ENCODE data around the gene LIPE. TPM values are rescaled to one million over a fixed set of nuclear protein-coding genes. Genes with fewer than 3 reads are reported as not detected.

Gene LIPE
- total RNA-seq, 8 experiments from 2014 or later, result 4.2 to 13.5 (median 7.2) TPM

DNA sequence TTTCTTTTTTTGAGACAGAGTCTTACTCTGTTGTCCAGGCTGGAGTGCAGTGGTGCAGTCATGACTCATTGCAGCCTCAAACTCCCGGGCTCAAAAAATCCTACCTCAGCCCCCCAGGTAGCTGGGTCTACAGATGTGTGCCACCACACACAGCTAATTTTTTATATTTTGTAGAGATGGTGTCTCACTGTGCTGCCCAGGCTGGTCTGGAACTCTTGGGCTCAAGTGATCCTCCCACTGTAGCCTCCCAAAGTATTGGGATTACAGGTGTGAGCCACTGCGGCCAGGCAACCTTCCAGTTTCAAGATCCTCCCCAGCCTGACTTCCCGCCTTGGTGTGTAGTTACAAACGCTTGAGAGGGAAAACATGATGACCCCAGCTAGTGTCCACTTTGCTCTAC lies 59.3 kb downstream of the LIPE start:
- Histone ChIP-seq H3K4me3 (no peak overlapping the region), H3K4me1 (replicated peaks in 1 of 2) (peaks cover 4 to 8% of the 10 kb centered on the region in 2 donors), H3K27ac (no peak overlapping the region)
- no peak for ATAC-seq (replicated peaks in 6 of 8)
- in situ Hi-C loops (cut with MboI; ENCODE audit: low pct_unique_long_range_greater_than_20kb in 2 of 9, low sequenced_read_pairs in 9 of 9, unreplicated experiment in 9 of 9), result no loop called here
- 94 to 100% (median 100%) methylated on average over 1 to 4 of the region's 4 CpGs; no CpG with 5 or more reads in 7 of the 10 experiments for WGBS, 10 experiments

DNA sequence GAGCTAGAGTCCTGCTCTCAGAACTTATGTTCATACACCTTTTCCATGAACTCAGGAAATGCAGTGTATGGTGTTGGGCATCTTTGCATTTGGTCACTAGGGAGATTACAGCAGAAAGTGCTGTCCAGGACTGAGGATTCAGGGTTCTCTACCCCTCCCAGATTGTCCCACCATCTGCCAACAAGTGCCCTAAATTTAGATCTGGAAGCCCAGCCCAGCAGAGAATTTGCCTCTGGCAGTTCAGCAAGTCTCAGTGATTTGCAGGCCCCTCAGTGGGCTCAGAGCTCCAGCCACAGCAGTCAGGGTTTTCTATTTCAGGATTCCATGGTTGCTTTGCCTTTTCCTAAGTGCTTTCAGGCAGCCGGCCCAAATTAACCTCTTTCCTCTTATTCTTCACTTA lies 60.5 kb downstream of the LIPE start:
- 0 to 100% (median 73%) methylated on average over 1 of the region's 1 CpG; no CpG with 5 or more reads in 2 of the 10 experiments for WGBS, 10 experiments
- Histone ChIP-seq H3K27ac (no peak overlapping the region), H3K4me1 (replicated peaks in 1 of 2) (peaks cover 4 to 8% of the 10 kb centered on the region in 2 donors), H3K4me3 (no peak overlapping the region)
- peak in 3 of 8 experiments; percentile 45 to 81 (median 58) for ATAC-seq (replicated peaks in 6 of 8)
- in situ Hi-C loops (cut with MboI; ENCODE audit: low pct_unique_long_range_greater_than_20kb in 2 of 9, low sequenced_read_pairs in 9 of 9, unreplicated experiment in 9 of 9), result no loop called here

DNA sequence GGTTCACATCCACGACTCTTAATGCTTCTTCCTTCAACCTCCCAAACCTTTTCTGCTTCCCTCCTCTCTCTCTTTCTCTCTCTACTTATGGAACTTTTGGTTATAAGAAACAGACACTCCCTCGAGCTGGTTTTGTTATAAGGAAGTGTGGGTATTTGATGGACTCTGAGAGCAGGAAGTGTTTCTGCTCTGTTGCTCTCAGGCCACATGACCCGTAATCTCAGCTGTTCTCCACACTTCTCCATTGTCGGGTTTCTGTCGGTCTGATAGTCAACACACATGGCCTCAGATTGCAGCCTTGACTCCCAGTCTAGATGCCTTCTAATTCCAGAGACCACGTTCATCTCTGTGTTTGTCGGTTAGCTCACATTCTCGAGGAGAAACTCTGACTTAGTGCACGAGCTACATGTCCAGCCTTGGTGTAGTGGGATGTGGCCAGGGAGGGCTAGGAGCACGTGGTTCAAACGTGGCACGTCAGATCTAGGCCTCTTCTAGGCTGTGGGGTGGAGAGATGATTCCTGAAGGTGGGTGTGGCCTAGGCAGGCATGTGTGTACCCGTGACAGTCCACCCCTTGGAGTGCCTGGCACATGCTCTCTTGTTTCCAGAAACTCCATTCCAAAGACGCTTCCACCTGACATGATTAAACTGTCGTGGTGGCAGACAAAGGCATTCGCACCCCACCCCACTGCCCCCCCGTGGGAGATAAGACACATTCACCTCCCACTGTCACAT lies 63.4 kb downstream of the LIPE start:
- H3K4me1 ChIP-seq (replicated peaks in 1 of 2), result peaks cover 0 to 5% of the 10 kb centered on the region in 2 donors
- H3K27ac ChIP-seq, result no peak overlapping the region
- WGBS, 10 experiments, result 61 to 97% (median 82%) methylated on average over 2 to 8 of the region's 17 CpGs; no CpG with 5 or more reads in 1 of the 10 experiments
- in situ Hi-C loops (cut with MboI; ENCODE audit: low pct_unique_long_range_greater_than_20kb in 2 of 9, low sequenced_read_pairs in 9 of 9, unreplicated experiment in 9 of 9), result no loop called here
- H3K4me3 ChIP-seq, result no peak overlapping the region
- peak in 1 of 8 experiments; percentile 36 for ATAC-seq (replicated peaks in 6 of 8)

DNA sequence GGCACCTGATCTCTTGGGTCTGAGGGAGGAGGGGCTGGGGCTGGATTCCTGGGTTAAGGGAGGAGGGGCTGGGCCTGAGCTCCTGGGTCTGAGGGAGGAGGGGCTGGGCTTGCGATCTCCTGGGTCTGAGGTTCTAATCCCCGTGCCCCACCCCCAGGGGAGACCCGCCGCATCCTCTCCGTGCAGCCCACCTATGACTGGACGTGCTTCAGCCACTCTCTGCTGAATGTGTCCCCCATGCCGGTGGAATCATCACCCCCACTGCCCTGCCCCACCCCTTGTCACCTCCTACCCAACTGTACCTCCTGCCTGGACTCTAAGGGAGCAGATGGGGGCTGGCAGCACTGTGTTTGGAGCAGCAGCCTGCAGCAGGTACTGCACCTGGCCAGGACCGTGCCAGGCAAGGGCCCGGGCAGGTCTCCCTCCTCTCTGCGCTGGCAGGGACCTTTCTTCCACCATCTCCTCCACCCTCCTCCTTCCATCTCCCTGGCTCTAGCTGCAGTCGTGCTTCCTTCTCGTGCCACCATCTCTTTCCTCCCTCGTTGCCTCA lies 64.2 kb downstream of the LIPE start:
- ATAC-seq (replicated peaks in 6 of 8), result no peak
- Histone ChIP-seq H3K4me3 (no peak overlapping the region), H3K4me1 (replicated peaks in 1 of 2) (peaks cover 0 to 5% of the 10 kb centered on the region in 2 donors), H3K27ac (no peak overlapping the region)
- WGBS, 10 experiments, result 0 to 100% (median 94%) methylated on average over 1 to 6 of the region's 13 CpGs; no CpG with 5 or more reads in 1 of the 10 experiments
- in situ Hi-C loops (cut with MboI; ENCODE audit: low pct_unique_long_range_greater_than_20kb in 2 of 9, low sequenced_read_pairs in 9 of 9, unreplicated experiment in 9 of 9), result no loop called here

DNA sequence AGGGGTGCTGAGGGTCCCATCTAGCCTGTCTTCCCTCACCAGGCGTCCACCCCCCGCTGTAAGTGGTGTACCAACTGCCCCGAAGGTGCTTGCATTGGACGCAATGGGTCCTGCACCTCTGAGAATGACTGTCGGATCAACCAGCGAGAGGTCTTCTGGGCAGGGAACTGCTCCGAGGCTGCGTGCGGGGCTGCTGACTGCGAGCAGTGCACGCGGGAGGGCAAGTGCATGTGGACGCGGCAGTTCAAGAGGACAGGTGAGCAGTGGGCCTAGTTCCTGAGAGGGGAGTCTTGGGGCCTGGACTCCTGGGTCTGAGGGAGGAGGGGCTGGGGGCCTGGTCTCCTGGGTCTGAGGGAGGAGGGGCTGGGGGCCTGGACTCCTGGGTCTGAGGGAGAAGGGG lies 64.8 kb downstream of the LIPE start:
- ATAC-seq (replicated peaks in 6 of 8), result no peak
- WGBS, 10 experiments, result 67 to 90% (median 90%) methylated on average over 2 to 4 of the region's 14 CpGs; no CpG with 5 or more reads in 7 of the 10 experiments

DNA sequence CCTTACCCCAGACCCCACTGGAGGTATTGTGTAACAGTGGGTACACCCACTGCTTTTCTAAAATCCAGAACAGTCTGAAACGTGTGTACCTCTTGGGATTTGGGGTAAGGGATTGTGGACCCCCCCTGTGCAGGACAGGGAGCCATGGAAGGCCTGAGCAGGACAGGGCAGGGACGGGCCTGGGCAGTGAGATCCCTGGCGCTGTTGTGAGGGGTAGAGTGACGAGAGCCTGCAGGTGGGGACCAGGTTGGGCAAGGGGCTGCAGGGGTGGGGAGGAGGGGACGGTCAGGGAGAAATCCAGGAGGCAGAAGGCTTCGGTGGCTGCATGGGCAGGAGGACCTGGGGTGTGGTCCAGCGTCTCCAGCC lies 65.7 kb downstream of the LIPE start:
- no peak for ATAC-seq (replicated peaks in 6 of 8)
- in situ Hi-C loops (cut with MboI; ENCODE audit: low pct_unique_long_range_greater_than_20kb in 2 of 9, low sequenced_read_pairs in 9 of 9, unreplicated experiment in 9 of 9), result no loop called here

More for the DNA sequence above, 64.8 kb downstream of the LIPE start:
- peaks cover 0 to 5% of the 10 kb centered on the region in 2 donors for H3K4me1 ChIP-seq (replicated peaks in 1 of 2)
- H3K4me3 ChIP-seq, result no peak overlapping the region
- in situ Hi-C loops (cut with MboI; ENCODE audit: low pct_unique_long_range_greater_than_20kb in 2 of 9, low sequenced_read_pairs in 9 of 9, unreplicated experiment in 9 of 9), result no loop called here
- no peak overlapping the region for H3K27ac ChIP-seq

DNA sequence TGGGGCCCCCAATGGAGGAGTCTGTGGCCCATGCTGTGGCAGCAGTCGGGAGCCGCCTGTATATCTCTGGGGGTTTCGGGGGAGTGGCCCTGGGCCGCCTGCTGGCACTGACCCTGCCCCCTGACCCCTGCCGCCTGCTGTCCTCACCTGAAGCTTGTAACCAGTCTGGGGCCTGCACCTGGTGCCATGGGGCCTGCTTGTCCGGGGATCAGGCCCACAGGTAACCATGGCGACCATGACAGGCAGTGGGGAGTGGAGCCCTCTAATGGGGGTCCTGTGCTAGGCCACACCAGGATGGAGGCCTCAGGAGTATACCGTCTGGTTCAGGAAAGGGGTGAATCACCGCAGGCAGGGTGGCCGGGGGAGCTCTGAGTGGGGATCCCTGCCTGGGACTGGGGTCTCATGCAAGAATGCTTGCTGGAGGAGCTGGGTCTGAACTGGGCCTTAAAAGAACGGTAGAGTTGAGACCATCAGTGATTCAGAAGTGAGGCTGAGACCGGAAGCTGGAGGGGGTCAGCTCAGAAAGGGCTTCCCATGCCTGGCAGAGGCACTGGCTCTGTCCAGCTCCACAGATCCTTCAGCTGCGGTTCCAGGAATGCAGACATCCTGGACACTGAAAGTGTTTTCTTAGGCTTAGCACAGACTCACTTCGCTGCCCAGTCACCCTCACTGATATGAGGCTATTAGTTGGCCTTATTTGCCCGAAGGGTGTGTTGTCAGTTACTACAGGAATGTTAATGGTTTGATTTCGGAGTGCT lies 66.2 kb downstream of the LIPE start:
- WGBS, 10 experiments, result 78 to 100% (median 89%) methylated on average over 1 to 9 of the region's 16 CpGs; no CpG with 5 or more reads in 2 of the 10 experiments
- in situ Hi-C loops (cut with MboI; ENCODE audit: low pct_unique_long_range_greater_than_20kb in 2 of 9, low sequenced_read_pairs in 9 of 9, unreplicated experiment in 9 of 9), result no loop called here
- Histone ChIP-seq H3K4me1 (replicated peaks in 1 of 2) (peaks cover 0 to 5% of the 10 kb centered on the region in 2 donors), H3K27ac (no peak overlapping the region), H3K4me3 (no peak overlapping the region)
- peak in 2 of 8 experiments; percentile 24 to 61 for ATAC-seq (replicated peaks in 6 of 8)

More for the DNA sequence above, 65.7 kb downstream of the LIPE start:
- Histone ChIP-seq H3K27ac (no peak overlapping the region), H3K4me3 (no peak overlapping the region), H3K4me1 (replicated peaks in 1 of 2) (peaks cover 0 to 5% of the 10 kb centered on the region in 2 donors)
- WGBS, 10 experiments, result 50% methylated on average over 1 of the region's 7 CpGs; no CpG with 5 or more reads in 9 of the 10 experiments

DNA sequence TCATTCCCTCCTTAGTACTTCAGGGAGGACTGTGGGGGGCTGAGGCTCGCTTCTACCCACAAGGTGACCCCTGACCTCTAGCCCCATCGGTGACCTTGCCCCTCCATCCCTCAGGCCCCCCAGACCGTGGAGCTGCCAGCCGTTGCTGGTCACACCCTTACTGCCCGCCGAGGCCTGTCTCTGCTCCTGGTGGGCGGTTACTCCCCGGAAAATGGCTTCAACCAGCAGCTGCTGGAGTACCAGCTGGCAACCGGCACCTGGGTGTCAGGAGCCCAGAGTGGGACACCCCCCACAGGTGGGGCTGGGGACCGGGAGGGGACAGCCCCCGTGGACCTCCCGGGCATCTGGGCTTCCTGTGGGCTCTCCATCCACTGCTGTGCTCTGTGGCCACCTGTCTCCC lies 69.9 kb downstream of the LIPE start:
- WGBS, 10 experiments, result 87% methylated on average over 3 of the region's 12 CpGs; no CpG with 5 or more reads in 9 of the 10 experiments
- Histone ChIP-seq H3K4me3 (no peak overlapping the region), H3K27ac (no peak overlapping the region), H3K4me1 (replicated peaks in 1 of 2) (peaks cover 12 to 23% of the 10 kb centered on the region in 2 donors)
- in situ Hi-C loops (cut with MboI; ENCODE audit: low pct_unique_long_range_greater_than_20kb in 2 of 9, low sequenced_read_pairs in 9 of 9, unreplicated experiment in 9 of 9), result no loop called here
- no peak for ATAC-seq (replicated peaks in 6 of 8)

DNA sequence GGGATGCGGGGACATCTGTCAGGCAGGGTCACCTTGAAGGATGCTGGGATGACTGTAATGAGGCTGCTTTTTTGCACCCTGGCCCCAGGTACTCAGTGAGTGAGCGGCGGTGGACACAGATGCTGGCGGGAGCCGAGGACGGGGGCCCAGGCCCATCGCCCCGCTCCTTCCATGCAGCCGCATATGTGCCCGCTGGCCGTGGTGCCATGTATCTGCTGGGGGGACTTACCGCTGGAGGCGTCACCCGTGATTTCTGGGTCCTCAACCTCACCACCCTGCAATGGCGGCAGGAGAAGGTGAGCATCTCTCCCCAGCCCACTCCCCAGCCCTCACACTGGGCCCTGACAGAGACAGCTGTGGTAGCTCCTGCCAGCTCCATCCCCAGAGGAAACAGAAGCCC lies 70.5 kb downstream of the LIPE start:
- Histone ChIP-seq H3K4me1 (replicated peaks in 1 of 2) (peaks cover 18 to 29% of the 10 kb centered on the region in 2 donors), H3K27ac (no peak overlapping the region), H3K4me3 (no peak overlapping the region)
- 80 to 100% (median 100%) methylated on average over 1 to 5 of the region's 15 CpGs; no CpG with 5 or more reads in 5 of the 10 experiments for WGBS, 10 experiments
- in situ Hi-C loops (cut with MboI; ENCODE audit: low pct_unique_long_range_greater_than_20kb in 2 of 9, low sequenced_read_pairs in 9 of 9, unreplicated experiment in 9 of 9), result no loop called here
- ATAC-seq (replicated peaks in 6 of 8), result no peak

DNA sequence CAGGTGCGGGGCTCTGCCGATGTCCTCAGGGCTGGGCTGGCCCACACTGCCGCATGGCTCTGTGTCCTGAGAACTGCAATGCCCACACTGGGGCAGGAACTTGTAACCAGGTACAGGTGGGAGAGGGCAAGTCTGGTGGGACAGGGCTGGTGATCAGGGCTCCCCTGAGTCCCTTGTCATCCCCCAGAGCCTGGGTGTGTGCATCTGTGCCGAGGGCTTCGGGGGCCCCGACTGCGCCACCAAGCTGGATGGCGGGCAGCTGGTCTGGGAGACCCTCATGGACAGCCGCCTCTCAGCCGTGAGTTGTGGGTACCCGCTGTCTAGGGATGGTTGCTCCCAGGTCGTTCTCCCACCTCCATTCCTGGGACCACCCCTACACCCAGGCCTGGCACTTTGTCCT lies 71.3 kb downstream of the LIPE start:
- Histone ChIP-seq H3K4me3 (no peak overlapping the region), H3K27ac (no peak overlapping the region), H3K4me1 (replicated peaks in 1 of 2) (peaks cover 21 to 30% of the 10 kb centered on the region in 2 donors)
- 100% methylated on average over 6 of the region's 12 CpGs; no CpG with 5 or more reads in 9 of the 10 experiments for WGBS, 10 experiments
- ATAC-seq (replicated peaks in 6 of 8), result no peak
- in situ Hi-C loops (cut with MboI; ENCODE audit: low pct_unique_long_range_greater_than_20kb in 2 of 9, low sequenced_read_pairs in 9 of 9, unreplicated experiment in 9 of 9), result no loop called here

DNA sequence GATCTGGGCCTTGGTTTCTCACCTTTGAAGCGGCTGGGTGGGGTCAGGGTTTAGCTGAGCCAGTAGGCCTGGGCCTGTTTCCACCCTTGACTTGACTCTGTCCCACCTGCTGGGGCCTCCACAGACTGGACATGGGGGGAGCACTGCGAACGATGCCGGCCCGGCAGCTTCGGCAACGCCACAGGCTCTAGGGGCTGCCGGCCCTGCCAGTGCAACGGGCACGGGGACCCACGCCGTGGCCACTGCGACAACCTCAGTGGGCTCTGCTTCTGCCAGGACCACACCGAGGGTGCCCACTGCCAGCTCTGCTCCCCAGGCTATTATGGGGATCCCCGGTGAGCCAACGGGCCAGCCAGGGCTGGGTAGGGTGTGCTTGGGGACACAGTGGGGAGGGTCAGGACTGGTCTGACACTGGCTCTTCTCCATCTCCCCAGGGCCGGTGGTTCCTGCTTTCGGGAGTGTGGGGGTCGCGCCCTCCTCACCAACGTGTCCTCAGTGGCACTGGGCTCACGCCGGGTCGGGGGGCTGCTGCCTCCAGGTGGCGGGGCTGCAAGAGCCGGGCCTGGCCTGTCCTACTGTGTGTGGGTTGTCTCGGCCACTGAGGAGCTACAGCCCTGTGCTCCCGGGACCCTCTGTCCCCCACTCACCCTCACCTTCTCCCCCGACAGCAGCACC lies 73.7 kb downstream of the LIPE start:
- Histone ChIP-seq H3K4me1 (replicated peaks in 1 of 2) (peaks cover 21 to 25% of the 10 kb centered on the region in 2 donors), H3K4me3 (no peak overlapping the region), H3K27ac (peak overlapping the region; percentile 51 to 79)
- in situ Hi-C loops (cut with MboI; ENCODE audit: low pct_unique_long_range_greater_than_20kb in 2 of 9, low sequenced_read_pairs in 9 of 9, unreplicated experiment in 9 of 9), result no loop called here
- 78% methylated on average over 3 of the region's 29 CpGs; no CpG with 5 or more reads in 9 of the 10 experiments for WGBS, 10 experiments
- no peak for ATAC-seq (replicated peaks in 6 of 8)

DNA sequence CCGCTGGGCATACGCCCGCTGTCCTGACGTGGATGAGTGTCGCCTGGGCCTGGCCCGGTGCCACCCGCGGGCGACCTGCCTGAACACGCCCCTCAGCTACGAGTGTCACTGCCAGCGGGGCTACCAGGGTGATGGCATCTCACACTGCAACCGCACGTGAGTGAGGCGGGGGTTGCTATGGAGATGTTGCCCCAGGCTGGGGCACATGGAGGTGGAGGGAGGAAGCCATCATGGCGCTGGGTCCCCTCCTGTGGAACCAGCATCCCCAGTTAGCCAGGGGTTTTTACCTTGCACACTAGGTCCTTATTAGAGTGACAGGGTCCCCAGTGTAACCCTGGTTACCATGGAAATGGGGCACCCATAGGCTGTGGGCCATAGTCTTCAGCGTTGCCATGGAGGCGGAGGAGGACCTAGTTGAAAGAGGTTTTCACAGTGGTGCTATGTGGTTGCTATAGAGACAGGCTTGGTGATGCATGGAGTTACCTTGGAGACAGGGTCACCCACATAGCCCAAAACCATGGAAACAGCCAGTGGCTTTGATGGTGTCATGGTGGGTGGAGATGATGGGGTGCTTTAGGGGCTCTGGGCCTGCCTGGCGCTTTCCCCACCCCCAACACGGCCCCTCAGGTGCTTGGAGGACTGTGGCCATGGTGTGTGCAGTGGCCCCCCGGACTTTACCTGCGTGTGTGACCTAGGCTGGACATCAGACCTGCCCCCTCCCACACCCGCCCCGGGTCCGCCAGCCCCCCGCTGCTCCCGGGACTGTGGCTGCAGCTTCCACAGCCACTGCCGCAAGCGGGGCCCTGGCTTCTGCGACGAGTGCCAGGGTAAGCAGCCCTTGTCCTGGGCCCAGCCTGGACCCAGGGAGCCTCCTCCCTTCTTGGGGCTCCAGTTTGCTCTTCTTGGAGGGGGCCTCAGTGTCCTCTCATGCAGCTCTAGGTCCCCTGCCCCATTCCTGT lies 74.6 kb downstream of the LIPE start:
- H3K4me1 ChIP-seq (replicated peaks in 1 of 2), result peaks cover 21 to 25% of the 10 kb centered on the region in 2 donors
- peak in 7 of 8 experiments; percentile 27 to 96 (median 94) for ATAC-seq (replicated peaks in 6 of 8)
- in situ Hi-C loops (cut with MboI; ENCODE audit: low pct_unique_long_range_greater_than_20kb in 2 of 9, low sequenced_read_pairs in 9 of 9, unreplicated experiment in 9 of 9), result no loop called here
- WGBS, 10 experiments, result 32 to 93% (median 40%) methylated on average over 1 to 6 of the region's 31 CpGs; no CpG with 5 or more reads in 5 of the 10 experiments
- no peak overlapping the region for H3K4me3 ChIP-seq
- peak overlapping the region; percentile 62 to 79 for H3K27ac ChIP-seq
